MCF 10A (cell line): ENCODE measurements around the gene ATXN10. TPM values are rescaled to one million over a fixed set of nuclear protein-coding genes. Genes with fewer than 3 reads are reported as not detected.
A peak's percentile ranks its signal among the peaks of the same experiment; 100 is the strongest.
"Not testable (repeated sequence)": the region's sequence is repeated elsewhere in the genome, so short reads cannot be mapped to it uniquely, and the experiment has no call there.

Experiments used
- BruUV-seq: library from RNA; stranded (reverse); fragments of 400-500 nt; replicated peaks from 2 replicates; lab custom pipeline; 2021; lab: Mats Ljungman, UMichigan
- CTCF ChIA-PET: fragments of 300-600 bp; sonication (Branson Sonifier 250); formaldehyde crosslinking; extraction: SDS; loops from one replicate; lab custom pipeline; 2021; ENCODE audit warnings: antibody characterized with exemption, inconsistent platforms; lab: Yijun Ruan, JAX
- POLR2A ChIA-PET: fragments of 300-600, 350-650 bp; sonication (Branson Sonifier 250); formaldehyde crosslinking; extraction: SDS; loops from one replicate; lab custom pipeline; 2020; ENCODE audit warnings: antibody characterized with exemption, inconsistent platforms; lab: Yijun Ruan, JAX
- DNase-seq: peaks from one replicate; pipeline ENCODE4 v3.0.0-alpha.2; 2018; ENCODE audit not compliant: unreplicated experiment
- H3K27ac Mint-ChIP-seq: one replicate; pipeline ENCODE4 v1.8.0; 2022; ENCODE audit warnings: mild to moderate bottlenecking, low read depth, mixed read lengths; ENCODE audit not compliant: unreplicated experiment
- H3K27me3 Mint-ChIP-seq: one replicate; pipeline ENCODE4 v1.8.0; 2022; ENCODE audit warnings: mixed read lengths; ENCODE audit not compliant: insufficient read depth, unreplicated experiment
- H3K36me3 Mint-ChIP-seq: one replicate; pipeline ENCODE4 v1.8.0; 2022; ENCODE audit warnings: mild to moderate bottlenecking, moderate library complexity, mixed read lengths; ENCODE audit not compliant: insufficient read depth, unreplicated experiment
- H3K4me1 Mint-ChIP-seq: one replicate; pipeline ENCODE4 v1.8.0; 2022; ENCODE audit warnings: mixed read lengths; ENCODE audit not compliant: insufficient read depth, unreplicated experiment
- H3K4me3 Mint-ChIP-seq: one replicate; pipeline ENCODE4 v1.8.0; 2022; ENCODE audit warnings: mild to moderate bottlenecking, moderate library complexity, mixed read lengths; ENCODE audit not compliant: unreplicated experiment
- H3K9me3 Mint-ChIP-seq: one replicate; pipeline ENCODE4 v1.8.0; 2022; ENCODE audit warnings: mixed read lengths; ENCODE audit not compliant: unreplicated experiment
- CTCF ChIP-seq: fragments of 200-600 bp; IDR thresholded peaks from one replicate; pipeline ENCODE4 v1.8.0; 2022; ENCODE audit warnings: antibody characterized with exemption, mild to moderate bottlenecking; ENCODE audit not compliant: unreplicated experiment
- intact Hi-C: fragments of 100-400 bp; cut with micrococcal nuclease; formaldehyde crosslinking; loops from 2 replicates; pipeline ENCODE4 v1.14.1; 2022
- total RNA-seq: library from RNA; stranded (reverse); gene quantifications from 2 replicates; pipeline ENCODE4 v1.2.3, GENCODE V29; 2022

ATXN10 gene
- total RNA-seq, 1 experiment from 2014 or later: 193 TPM

- no peak for TF ChIP-seq CTCF
- no peak overlapping the region for H3K4me3 Mint-ChIP-seq
- ChIA-PET POLR2A (no interaction called here), CTCF (no interaction called here)
- no peaks in the 10 kb centered on the region for H3K27me3 Mint-ChIP-seq
- H3K9me3 Mint-ChIP-seq: no peaks in the 10 kb centered on the region
- H3K27ac Mint-ChIP-seq: no peak overlapping the region
- intact Hi-C loops: no loop called here
- H3K36me3 Mint-ChIP-seq: peaks cover 87% of the 10 kb centered on the region
- BruUV-seq: no TSS peak
- H3K4me1 Mint-ChIP-seq: peaks cover 22% of the 10 kb centered on the region
- no peak for DNase-seq
Observed at GRCh38 chr22:45708145-45708544, 36.5 kb downstream of the ATXN10 start.

DNA sequence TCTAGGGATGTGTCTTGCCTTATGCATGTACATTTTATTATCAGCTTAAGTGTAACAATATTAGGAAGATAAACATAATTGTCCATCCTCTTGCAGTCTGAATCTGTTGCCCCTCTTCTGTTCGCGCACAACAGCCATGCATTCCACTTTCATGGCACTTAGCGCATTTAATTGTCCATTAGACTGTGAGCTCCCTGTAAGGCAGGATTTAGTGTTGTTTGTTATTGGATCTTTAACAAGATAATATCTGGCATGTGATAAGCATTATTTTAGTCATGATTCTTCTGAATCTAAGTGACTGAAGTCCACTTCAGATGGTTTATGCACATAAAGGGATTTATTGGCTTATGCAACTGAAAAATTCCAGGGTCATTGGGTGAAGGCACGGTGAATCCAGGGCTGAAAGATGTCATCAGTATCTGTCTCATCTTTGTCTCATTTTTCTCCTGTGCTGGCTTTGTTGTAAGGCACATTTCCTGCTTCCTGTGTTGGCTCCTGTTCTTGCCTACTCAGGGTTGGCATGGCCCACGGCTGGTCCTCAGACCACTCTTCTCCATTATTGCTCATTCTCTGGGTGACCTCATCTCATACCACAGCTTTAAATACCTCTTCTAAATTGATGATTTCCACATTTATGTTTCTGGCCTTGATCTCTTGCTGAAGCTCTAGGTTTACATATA is 37.6 kb downstream of the ATXN10 start:
- Mint-ChIP-seq H3K27me3 (no peaks in the 10 kb centered on the region), H3K36me3 (peaks cover 80% of the 10 kb centered on the region), H3K9me3 (no peaks in the 10 kb centered on the region), H3K4me1 (peaks cover 22% of the 10 kb centered on the region), H3K4me3 (no peak overlapping the region), H3K27ac (peak overlapping the region; percentile 1)
- POLR2A ChIA-PET: no interaction called here
- CTCF ChIA-PET: interaction anchor here (0.7 to 1.1 kb wide), 2 partner anchors 9 to 12 kb away, joined by 3 to 4 read pairs; no protein-coding TSS in a partner anchor
- peak; percentile 55 for DNase-seq
- no peak for TF ChIP-seq CTCF
- intact Hi-C loops: no loop called here
- no TSS peak for BruUV-seq

GRCh38 chr22:45709866-45710265 is 38.2 kb downstream of the ATXN10 start:
- no peak overlapping the region for H3K27ac Mint-ChIP-seq
- intact Hi-C loops: loop anchor here (10.0 kb wide), 1 partner anchor 135 kb away; no protein-coding TSS in a partner anchor
- H3K4me1 Mint-ChIP-seq: peaks cover 22% of the 10 kb centered on the region
- H3K4me3 Mint-ChIP-seq: no peak overlapping the region
- H3K27me3 Mint-ChIP-seq: no peaks in the 10 kb centered on the region
- DNase-seq: peak; percentile 44
- CTCF ChIA-PET: interaction anchor here (1.1 kb wide), 1 partner anchor 11 kb away, joined by 4 read pairs; no protein-coding TSS in a partner anchor
- no peak for TF ChIP-seq CTCF
- no TSS peak for BruUV-seq
- POLR2A ChIA-PET: no interaction called here
- peaks cover 80% of the 10 kb centered on the region for H3K36me3 Mint-ChIP-seq
- no peaks in the 10 kb centered on the region for H3K9me3 Mint-ChIP-seq

- Mint-ChIP-seq H3K9me3 (no peaks in the 10 kb centered on the region), H3K36me3 (peaks cover 80% of the 10 kb centered on the region), H3K4me1 (peaks cover 22% of the 10 kb centered on the region), H3K4me3 (no peak overlapping the region), H3K27me3 (no peaks in the 10 kb centered on the region), H3K27ac (no peak overlapping the region)
- ChIA-PET POLR2A (interaction anchor here (1.2 kb wide), 1 partner anchor 67 kb away, joined by 3 read pairs; no protein-coding TSS in a partner anchor), CTCF (no interaction called here)
- no peak for DNase-seq
- intact Hi-C loops: loop anchor here (10.0 kb wide), 1 partner anchor 136 kb away; no protein-coding TSS in a partner anchor
- TF ChIP-seq CTCF: no peak
- BruUV-seq: no TSS peak
Observed at GRCh38 chr22:45710469-45710868, 38.8 kb downstream of the ATXN10 start.

DNA sequence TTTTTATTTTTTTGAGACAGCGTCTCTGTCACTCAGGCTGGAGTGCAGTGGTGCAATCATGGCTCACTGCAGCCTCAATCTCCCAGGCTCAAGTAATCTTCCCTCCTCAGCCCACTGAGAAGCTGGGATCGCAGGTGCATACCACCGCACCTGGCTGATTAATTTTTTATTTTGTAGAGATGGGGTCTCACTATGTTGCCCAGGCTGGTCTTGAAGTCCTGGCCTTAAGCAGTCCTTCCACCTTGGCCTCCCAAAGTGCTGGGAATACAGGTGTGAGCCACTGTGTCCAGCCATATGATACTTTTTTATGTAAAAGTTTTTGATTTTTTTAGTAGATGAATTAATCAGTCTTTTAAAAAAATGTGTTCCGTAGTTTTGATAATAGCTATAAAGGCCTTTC is 42.8 kb downstream of the ATXN10 start:
- POLR2A ChIA-PET, H3K4me3 Mint-ChIP-seq, BruUV-seq, H3K9me3 Mint-ChIP-seq, DNase-seq, H3K27me3 Mint-ChIP-seq, CTCF ChIA-PET, H3K27ac Mint-ChIP-seq: not testable (repeated sequence)
- Mint-ChIP-seq H3K4me1 (peaks cover 16% of the 10 kb centered on the region), H3K36me3 (peaks cover 70% of the 10 kb centered on the region)
- intact Hi-C loops: loop anchor here (10.0 kb wide), 1 partner anchor 140 kb away; no protein-coding TSS in a partner anchor
